ENCODE results near the gene ZMAT5.

The ZMAT5 gene

GRCh38 chr22:29751669-29752068 is 15.1 kb downstream of the ZMAT5 start:
- DNase-seq: no peak

GRCh38 chr22:29750559-29751538 is 16.0 kb downstream of the ZMAT5 start:
- peak in 1 of 5 donors; percentile 69 for DNase-seq

- no peak for DNase-seq
Observed at GRCh38 chr22:29750029-29750428, 16.8 kb downstream of the ZMAT5 start.

- no peak for DNase-seq
Observed at GRCh38 chr22:29748248-29748893, 18.4 kb downstream of the ZMAT5 start.

GRCh38 chr22:29747832-29748231 is 19.0 kb downstream of the ZMAT5 start:
- DNase-seq: no peak

- no peak for DNase-seq
Observed at GRCh38 chr22:29744902-29745301, 21.9 kb downstream of the ZMAT5 start.

- DNase-seq: no peak
Observed at GRCh38 chr22:29742326-29742725, 24.5 kb downstream of the ZMAT5 start.

- DNase-seq: no peak
Observed at GRCh38 chr22:29741926-29742325, 24.9 kb downstream of the ZMAT5 start.

GRCh38 chr22:29740216-29740615 is 26.6 kb downstream of the ZMAT5 start:
- DNase-seq: no peak

- DNase-seq: no peak
Observed at GRCh38 chr22:29739346-29739875, 27.4 kb downstream of the ZMAT5 start.

GRCh38 chr22:29738118-29738815 is 28.5 kb downstream of the ZMAT5 start:
- DNase-seq: no peak

GRCh38 chr22:29737251-29738117 is 29.3 kb downstream of the ZMAT5 start:
- no peak for DNase-seq

GRCh38 chr22:29735416-29735815 is 31.4 kb downstream of the ZMAT5 start:
- DNase-seq: no peak

GRCh38 chr22:29734838-29735237 is 32.0 kb downstream of the ZMAT5 start:
- no peak for DNase-seq

GRCh38 chr22:29734406-29734805 is 32.4 kb downstream of the ZMAT5 start:
- DNase-seq: no peak

GRCh38 chr22:29733362-29734201 is 33.2 kb downstream of the ZMAT5 start:
- DNase-seq: no peak

GRCh38 chr22:29732883-29733282 is 33.9 kb downstream of the ZMAT5 start:
- no peak for DNase-seq

GRCh38 chr22:29731058-29731850 is 35.6 kb downstream of the ZMAT5 start:
- DNase-seq: no peak

GRCh38 chr22:29729161-29729560 is 37.6 kb downstream of the ZMAT5 start:
- no peak for DNase-seq

GRCh38 chr22:29727131-29727523 is 39.7 kb downstream of the ZMAT5 start:
- no peak for DNase-seq

Data from T-helper 1 cell (primary cell).